ENCODE data around the gene MIER1.

GRCh38 chr1:66931590-66931989 is 6.8 kb downstream of the MIER1 start:
- TF ChIP-seq CTCF (IDR thresholded peaks at IDR 0.05): no peak
- TF ChIP-seq POLR2A (IDR thresholded peaks at IDR 0.05): no peak
